SKM-1 (cell line): ENCODE measurements around the gene ZNF516.

ENCODE experiments used
- DNase-seq: peaks from one replicate; lab custom pipeline; 2025; ENCODE audit not compliant: unreplicated experiment; lab: John Stamatoyannopoulos, UW

The ZNF516 gene

DNA sequence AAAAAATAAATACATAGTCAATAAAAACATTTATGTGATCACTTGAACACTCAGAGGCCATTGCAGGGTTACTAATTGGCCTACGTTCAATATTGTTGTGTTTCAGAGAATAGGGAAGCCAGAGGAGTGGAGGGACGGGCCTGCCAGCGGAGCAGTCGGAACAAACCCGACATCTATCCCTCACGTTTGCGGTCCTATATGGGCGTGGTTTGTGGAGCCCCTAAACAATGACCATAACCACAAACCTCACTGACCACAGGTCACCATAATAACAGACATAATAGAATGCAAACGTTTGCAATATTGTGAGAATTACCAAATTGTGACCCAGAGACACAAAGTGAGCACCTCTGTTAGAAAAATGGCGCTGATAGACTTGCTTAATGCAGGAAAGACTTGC is 19.5 kb upstream of the ZNF516 start:
- DNase-seq, result no peak

DNA sequence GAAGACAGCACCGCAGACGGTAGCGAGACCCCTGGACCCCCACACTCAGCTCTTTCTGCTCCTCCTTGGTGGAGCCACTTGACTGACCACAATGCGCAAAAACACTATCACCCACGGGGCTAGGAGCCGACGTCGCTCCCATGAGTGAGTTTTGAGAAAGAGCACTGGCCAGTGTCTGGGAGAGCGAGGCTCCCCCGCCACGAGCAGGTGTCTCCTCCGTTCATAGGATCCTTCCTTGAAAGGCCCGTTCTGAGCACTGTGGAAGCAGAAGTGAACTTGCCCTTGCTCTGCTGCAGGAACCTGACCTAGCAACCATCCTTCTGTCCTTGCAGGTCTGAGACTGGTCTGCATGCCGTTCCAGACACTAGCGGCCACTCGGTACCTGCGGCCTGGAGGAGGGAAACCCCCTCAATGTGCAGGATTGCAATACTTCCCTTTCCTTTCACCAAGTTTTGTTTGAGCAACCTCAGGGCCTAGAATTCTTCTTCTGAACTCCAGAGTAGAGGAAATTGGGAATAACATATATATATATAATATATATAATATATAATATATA is 12.9 kb upstream of the ZNF516 start:
- peak; percentile 60 for DNase-seq

DNA sequence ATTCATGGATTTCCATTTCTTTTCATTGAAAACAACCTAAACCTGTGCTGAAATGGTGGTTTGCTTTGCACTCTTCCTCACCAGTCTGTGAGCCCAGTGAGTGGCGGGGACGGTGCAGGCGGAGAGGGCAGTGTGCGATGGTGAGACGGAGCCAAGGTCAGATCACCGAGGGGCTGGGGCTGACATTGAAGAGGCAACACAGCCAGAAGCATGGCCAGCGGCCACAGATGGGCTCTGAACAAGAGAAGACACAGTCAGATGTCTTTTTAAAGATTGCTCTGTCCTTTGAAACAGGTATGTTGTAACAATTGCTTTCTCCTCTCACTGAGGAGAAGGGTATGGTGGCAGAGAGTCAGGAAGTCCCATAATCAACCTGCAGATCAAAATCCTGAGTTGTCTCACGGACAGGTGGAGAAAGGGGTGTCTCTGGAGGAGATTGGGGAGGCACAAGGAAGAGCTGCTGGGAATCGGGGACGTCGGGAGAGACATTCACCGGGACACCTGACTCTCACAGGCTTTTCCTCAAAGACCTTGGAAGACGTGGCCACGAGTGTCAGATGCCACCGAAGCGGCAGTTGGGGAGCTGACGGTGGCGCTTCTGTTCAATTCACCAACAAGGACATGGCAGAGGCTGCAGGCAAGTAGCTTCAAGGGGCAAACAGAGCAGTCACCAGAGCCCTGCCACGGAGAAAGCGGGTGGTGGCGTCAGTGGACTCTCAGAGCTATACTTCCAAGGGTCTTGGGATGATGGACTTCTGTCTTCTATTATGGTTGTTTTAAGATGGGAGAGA is 12.1 kb upstream of the ZNF516 start:
- no peak for DNase-seq

DNA sequence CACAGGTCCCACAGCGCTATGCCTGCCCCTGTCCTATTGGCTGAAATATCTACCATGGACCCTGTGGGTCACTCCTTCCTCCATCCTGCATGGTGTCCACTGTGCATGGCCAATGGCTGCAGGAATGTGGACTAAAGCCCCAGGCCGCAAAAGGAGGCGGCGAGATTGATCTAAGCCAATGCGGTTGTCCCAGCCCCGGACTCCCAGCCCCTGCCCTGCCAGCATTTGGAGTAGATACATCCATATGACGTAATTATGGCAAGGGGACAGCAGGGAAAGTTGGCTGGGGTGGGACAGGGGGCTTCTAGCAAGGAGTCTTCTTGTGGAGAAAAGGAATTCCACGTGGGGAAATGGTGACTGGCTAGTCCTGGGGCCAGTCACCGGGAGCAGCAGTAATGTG is 11.4 kb upstream of the ZNF516 start:
- no peak for DNase-seq

DNA sequence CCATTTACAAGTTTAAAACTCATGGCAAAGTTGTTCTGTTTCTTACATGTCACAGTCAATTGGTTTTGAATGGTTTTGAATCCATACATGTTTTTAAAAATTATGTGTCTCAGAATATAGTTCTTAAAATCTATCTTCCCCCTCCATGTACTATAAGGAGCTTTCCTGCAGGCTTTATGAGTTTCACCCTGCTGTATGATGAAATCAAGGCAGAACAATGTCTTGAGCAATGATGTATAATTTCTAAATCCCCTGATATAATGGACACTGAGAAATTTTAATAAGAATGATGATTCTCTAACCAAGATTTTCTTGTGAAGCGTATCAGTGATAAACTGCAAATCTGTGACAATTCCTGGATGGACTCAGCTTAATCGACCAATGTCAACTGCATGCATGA is 10.6 kb upstream of the ZNF516 start:
- DNase-seq, result no peak

DNA sequence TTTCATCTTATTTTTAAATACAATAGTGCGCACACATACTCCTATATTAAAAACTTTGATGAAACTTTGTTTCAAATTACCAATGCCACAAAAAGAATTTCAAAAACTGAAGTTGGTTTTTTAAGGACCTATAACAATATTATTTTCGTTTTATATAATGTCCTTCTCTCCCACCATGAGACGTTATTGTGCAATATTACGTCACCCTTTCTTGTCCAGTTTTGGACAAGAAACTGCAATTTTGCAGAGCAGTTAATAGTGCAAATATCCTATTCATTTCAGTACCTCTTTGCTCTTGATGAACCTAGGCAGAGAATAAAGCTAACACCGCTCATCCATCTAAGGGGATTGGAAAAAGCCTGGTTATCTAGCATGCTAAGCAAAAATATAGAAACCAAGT is 9.7 kb upstream of the ZNF516 start:
- no peak for DNase-seq

DNA sequence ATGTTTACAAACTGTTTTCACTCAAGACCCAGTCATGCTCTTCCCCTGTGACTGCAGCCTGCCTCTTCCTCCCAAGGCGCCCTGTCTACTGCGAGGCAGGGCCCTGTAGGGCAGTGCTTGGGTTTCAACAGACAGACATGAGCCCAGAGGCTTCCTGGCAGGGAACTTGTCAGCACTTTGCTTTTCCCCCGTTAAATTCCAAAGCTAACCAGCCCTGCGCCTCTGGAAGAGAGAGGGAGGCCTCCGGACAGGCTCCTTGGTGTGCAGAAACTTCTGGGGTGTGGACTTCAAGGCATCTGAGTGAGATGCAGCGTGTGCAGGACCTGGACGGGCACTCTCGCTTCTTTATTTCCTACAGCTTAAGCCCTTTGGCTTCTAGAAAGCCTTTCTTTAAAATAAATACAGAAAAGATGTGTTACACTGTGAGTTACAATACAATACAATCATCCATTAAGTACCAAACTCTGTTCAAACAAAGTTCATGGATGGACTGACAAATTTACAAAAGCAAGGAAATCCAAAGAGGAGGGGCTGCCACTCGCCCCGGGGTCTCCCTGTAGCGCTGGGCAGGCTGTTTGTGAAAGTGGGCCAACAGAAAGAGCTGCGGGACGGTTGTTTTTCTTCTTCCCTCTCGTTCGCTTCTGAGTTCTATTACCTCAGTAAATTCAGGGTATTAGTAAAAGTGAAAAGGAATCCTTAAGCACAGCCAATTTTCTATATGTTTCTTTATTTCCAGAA is 8.8 kb upstream of the ZNF516 start:
- no peak for DNase-seq

DNA sequence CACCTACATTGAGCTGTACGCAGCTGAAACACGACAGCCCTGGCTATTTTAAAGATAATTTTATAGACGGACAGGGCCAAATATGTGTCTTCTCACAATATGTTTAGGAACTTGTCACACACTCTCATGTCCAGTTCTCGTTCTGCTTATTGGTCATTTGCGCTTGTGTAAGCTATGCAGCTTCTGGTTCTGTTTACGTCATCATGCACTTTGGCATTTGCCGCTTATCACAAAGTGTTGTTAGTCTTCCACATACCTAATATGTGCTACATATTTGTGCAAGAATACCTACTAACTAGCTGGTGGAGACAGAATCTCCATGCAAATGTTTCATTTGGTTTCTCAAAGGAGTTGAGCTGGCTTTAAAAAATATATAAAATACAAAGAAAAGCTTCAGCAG is 7.5 kb upstream of the ZNF516 start:
- no peak for DNase-seq

DNA sequence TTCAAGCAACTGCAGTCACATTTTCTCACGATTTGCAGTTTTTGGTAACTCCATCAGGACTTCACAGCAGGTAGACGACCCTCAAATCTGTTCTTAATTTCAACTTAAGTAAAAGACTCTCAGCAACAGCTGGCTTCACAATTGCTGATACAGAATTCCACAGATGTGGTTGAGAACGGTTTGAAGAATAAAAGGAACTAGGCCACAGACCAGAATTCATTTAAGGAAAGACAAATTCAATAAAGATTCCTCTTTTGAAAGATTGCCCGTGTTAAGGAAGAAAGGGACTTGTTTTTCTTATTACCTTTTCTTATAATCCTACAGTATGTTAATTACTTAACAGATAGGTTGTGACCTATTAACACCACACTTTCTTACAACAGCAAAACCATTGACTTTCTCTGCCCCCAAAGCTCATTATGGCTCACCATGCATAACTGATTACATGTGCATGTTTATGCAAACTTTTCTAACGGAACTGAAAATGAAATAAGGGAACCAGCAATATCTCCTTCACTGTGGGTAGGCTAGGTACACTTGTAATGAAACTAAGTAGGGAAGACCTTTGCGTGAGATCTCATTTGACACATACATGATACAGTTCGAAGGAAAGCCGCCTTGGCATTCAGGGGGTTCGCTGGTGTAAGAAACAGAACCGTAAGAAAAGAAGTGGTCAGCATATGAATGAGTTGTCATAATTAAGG is 4.7 kb upstream of the ZNF516 start:
- DNase-seq, result peak; percentile 70

DNA sequence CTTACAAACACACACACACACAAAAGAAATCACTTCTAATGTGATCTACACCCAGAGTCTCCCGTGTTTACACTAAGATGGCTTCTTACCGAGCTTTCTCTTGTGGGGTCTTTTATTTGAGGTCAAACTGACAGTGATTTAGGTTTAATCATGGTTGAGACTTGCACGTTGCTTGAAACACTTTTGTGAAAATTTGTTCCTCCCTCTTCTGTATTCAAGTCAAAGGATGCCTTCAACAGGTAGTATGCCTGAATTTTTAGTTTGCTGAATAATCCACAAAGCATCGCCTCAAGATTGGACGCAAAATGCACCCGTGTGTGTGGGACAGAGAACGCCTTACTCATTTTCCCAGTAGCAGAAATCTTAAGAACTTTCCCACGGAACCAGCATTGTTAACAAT is 4.0 kb upstream of the ZNF516 start:
- DNase-seq, result no peak

DNA sequence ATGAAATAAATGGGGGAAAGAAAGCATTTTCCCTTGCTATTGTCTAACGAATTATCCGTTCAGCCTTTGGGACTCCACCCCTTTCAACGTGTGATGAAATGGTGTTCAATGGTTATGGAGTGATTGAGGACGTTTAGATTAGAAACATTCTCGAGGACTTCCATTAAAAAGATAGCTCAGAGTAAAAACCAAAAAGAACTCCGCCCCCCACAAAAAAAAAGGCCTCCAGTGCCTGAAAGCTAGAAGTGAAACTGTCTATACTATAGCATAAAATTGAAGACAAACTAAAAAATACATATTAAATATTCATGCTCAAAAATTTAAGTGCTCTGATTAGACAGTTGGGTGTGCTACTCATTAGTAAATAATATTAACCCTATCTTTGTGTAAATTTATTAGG is 3.0 kb upstream of the ZNF516 start:
- no peak for DNase-seq

DNA sequence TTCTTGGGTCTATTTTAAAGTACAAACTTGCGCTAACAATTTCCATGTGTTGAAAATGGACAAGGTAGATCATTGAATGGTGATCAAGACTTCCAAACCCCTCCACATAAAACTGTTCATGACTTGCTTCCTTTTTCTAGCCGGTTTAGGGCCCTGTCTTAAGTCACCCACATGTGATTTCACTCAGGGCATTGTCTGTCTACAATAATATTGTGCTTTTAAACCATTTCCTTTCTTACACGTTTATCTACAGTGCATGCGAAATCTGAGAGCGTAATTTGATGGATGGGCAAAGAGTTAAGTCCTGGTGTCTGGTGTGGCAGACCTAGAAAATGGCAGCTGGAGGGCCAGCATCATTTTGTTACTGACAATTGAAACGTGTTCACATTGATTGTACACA is 2.0 kb upstream of the ZNF516 start:
- DNase-seq, result no peak

DNA sequence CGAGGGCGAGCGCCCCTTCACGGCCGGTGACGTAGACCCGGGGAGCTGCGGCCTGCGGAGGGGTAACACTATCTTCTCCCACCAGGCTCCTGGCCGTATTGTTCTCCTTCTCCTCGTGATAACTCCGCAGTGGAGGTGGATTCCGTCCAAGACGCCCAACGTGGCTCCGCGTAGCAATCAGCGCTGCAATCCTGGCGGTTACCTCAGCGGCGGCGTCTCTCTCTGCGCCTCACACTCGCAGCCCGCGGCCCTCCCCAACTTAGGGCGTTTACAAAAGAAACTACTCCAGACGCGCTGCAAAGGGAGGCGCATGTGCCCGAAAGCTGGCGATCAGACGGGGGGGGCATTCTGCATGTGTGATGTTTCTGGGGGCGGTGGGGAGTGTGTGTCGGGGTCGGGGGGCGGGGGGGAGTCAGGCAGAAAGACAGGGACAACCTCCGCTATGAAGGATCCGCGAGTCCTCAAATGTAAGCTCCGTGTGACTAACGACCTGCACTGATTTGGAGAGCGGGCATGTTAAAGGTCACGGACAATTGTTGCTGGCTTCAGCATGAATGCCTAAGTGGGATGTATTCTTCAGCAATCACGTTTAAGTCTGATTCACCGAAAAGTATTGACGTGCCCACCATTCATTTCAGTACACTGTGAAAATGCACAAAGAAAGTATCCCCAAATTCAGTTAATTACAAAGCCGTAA is 1.3 kb upstream of the ZNF516 start:
- DNase-seq, result peak; percentile 51

DNA sequence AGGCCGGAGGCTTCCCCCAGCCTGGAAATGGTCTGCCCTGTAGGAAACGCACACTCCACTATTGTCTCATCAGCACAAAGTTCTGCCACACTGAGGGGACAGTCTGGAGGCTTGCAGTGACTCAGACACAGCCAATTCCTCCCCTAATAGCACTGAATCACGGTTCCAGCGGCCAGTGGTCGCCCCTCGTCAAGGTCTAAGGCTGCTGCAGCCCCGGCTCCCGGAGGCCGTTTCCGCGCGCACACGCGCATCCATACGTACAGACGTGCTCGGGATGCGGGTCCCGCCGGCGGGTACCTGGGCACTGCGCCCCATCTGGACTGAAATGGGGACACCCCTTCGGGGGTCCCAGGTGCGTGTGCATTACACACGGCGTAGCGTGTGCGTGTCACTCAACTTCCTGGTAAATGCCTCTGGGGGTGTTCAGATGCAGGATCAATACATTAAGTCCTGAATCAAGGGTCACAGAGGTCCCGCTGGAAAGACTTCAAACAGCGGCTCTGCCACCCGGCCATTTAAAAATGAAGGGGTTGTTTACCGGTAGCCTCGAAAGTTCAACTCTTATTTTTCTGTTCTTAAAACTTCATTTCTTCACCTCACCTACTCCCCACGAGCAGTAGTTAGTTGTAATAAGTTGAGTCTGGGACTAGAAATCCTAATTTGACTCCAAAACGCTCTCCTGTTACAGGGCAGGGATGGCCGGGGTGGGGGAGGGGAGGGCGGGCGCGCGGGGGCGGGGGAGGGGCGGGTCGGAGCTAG is 572 bp upstream of the ZNF516 start:
- DNase-seq, result no peak

DNA sequence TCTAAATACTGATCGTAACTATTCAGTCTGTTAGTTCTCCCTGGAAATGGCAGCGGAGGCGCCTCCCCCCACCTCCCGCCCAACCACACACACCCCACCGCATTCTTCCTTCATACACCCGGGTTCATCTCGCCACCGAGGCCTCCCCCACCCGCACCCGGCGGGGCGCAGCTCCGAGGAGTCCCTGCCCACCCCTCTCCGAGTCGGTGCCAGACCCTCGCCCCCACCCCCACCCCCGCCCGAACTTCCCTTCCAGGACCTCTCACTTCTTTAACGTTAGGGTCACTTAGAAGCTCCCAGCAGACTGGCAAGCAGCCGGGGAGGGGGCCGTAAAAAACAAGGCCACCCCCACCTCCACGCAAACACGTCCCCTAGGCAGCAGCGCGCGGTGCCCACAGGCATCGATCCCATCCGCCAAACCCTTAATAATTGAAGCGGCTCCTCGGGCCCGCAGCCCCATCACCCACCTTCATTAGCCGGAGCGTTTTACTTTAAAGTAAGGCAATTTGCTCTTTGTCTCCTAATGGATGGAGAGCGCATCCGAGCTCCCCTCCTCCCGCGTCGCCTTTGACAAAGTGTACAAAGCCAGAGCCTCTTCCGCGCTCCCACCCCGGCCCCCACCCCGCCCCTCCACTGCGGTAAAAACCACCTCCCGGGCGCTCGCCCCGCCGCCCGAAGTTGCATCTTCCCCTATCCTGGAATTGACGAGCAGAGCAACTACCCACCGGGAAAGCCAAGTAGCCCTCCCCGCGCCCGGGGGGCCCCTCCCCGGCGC is 624 bp downstream of the ZNF516 start:
- DNase-seq, result no peak

DNA sequence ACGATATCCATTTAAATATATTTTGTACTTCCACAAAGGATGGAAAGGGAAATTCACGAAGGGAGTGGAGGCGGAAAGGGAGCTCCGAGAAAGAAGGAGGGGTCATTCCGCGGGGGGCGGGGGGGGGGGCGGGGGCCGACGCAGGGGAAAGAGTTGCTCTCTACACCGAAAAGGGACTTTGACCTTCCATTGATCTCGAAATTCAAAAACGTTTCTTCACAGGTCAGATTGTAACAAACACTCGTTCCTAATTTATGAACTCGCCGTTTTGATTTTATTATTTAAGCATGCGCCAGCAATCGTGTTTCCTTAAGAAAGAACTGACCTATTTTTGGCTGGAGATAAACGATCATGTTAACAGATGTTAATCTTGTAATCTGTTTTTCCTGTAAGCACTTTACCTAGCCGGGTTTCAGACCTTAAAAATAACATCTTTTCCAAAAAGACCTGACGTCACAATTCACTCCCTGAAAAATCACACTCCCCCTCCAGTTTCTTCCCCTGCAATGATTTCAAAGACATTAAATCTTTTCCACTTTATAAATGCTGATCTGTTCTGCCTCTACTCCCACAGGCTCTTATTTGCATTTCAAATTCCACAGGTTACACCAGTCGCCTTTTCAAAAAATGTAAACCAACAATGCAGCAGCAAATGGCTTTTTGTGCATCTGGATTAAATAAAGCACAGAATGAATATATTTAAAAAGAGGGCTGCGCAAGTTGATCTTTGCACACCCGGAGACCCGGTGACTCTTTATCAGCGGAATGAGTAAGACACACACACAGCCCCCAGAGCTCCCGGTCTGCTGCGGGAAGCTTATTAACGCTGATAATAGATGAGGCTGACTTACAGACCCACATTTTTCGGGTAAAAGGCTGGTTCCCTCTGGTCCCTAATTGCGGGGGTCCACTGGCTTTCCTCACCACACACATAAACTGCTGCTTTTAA is 1.6 kb downstream of the ZNF516 start:
- DNase-seq, result peak; percentile 68

DNA sequence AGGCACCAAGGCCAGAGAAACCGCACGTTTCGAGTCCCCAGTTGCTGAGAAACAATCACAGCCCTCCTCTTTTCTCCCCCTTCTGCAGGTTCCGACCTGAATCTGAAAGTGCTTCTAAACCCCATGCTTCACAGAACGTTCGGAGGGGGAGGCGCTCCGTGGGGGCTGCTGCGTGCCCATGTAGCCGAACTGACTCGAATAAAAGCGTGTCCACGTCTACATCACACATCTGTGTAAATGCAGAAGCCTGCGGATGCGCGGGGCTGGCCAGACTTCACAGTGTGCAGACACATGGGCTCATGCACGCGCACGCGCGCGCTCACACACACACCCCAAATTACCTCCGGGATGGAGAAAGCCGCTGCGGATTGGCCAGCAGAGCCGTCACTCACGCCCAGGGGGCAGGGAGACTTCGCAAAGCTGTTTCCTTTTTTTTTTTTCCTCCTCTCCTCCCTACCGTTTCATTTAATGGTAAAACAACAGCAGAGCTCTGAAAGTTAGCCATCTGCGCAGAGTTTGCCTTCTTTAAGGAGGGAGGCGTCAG is 2.3 kb downstream of the ZNF516 start:
- DNase-seq, result peak; percentile 81
